ENCODE measurements around the gene LRRC2. TPM values are rescaled to one million over a fixed set of nuclear protein-coding genes. Genes with fewer than 3 reads are reported as not detected.

The LRRC2 gene
- total and polyA plus RNA-seq, 8 donors = 1.0 to 4.6 (median 1.8) TPM; not detected in 1

DNA sequence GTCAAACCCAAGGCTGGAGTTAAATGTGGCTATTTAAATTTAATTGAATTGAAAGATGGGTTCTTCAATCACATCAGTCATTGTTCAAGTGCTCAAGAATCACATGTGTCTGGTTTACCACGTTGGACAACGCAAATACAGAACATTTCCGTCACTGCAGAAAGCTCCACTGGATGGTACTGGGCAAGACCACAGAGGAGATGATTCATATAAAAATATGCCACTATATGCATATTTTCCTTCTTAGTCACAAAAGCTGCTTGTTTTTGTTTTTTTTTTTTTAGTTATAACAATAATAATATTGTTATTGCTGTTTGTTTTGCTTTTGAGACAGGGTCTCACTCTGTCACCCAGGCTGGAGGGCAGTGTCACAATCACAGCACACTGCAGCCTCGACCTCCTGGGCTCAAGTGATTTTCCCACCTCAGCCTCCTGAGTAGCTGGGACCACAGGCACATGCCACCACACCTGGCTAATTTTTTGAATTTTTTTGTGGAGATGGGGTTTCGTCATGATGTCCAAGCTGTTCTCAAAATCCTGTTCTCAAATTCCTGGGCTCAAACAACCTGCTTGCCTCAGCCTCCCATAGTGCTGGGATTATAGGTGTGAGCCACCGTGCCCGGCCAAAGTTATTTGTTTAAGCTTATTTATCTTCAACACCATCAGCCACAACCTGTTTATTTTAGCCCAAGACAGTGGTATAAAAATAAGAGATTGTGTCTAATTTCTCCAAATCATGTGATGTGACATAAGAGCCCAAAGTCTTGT is 48.9 kb downstream of the LRRC2 start:
- Histone ChIP-seq H3K4me3 (no peak overlapping the region), H3K36me3 (peaks cover 0 to 10% (median 0%) of the 10 kb centered on the region in 4 donors), H3K27ac (no peak overlapping the region), H3K27me3 (no peaks in the 10 kb centered on the region), H3K9me3 (no peaks in the 10 kb centered on the region), H3K4me1 (no peaks in the 10 kb centered on the region)
- DNase-seq = no peak
- intact Hi-C loops (cut with DNase I; ENCODE audit: low total_unique reads) = no loop called here
- no peak for TF ChIP-seq EP300 (IDR thresholded peaks at IDR 0.05)
- TF ChIP-seq, protein P1, sequence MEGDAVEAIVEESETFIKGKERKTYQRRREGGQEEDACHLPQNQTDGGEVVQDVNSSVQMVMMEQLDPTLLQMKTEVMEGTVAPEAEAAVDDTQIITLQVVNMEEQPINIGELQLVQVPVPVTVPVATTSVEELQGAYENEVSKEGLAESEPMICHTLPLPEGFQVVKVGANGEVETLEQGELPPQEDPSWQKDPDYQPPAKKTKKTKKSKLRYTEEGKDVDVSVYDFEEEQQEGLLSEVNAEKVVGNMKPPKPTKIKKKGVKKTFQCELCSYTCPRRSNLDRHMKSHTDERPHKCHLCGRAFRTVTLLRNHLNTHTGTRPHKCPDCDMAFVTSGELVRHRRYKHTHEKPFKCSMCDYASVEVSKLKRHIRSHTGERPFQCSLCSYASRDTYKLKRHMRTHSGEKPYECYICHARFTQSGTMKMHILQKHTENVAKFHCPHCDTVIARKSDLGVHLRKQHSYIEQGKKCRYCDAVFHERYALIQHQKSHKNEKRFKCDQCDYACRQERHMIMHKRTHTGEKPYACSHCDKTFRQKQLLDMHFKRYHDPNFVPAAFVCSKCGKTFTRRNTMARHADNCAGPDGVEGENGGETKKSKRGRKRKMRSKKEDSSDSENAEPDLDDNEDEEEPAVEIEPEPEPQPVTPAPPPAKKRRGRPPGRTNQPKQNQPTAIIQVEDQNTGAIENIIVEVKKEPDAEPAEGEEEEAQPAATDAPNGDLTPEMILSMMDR (IDR thresholded peaks at IDR 0.05) = no peak
- TF ChIP-seq POLR2A (IDR thresholded peaks at IDR 0.05) = no peak
- TF ChIP-seq POLR2AphosphoS5 (IDR thresholded peaks at IDR 0.05) = no peak
- 72 to 79% (median 73%) methylated on average over 7 of the region's 7 CpGs for WGBS, 5 donors

DNA sequence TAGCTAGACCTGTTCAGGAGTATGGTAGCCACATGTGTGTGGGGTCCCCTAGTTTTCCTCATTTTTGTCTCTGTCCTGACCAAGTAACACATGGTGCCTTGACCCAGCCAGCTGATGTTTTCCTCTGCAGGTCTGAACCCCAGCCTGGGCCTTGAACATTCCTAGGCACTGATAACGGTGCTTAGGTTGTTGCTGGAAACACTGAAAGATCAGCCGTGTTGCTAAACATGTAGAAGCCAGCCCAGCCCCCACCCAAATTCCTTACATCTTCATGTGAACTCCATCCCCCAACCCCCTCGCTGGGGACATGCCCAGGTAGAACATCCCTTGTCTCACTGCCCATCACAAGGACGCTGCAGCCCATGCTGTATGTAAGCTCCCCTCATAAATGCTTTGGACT is 49.6 kb downstream of the LRRC2 start:
- no peak overlapping the region for H3K27ac ChIP-seq

DNA sequence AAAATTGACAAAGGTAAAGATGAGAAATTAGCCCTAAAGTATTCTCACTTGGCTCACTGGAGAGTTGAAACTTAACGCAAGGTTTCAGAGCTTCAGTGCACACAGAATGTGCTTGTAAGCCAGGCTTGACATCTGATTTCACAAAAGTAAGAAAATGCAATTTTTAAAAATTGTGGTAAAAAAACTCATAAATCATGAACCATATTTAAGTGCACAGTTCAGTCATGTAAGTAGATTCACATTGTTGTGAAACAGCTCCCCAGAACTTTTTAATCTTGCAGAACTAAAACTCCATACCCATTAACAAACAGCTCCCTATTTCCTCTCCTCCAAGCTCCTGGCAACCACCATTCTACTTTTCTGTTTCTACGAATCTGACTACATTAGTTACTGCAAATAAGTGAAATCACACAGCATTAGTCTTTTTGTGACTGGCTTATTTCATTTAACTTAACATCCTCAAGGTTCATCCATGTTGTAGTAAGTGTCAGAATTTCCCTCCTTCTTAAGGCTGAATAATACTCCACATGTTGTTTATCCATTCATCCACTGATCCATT is 53.8 kb downstream of the LRRC2 start:
- Histone ChIP-seq H3K27ac (no peak overlapping the region), H3K36me3 (no peaks in the 10 kb centered on the region), H3K27me3 (no peaks in the 10 kb centered on the region), H3K9me3 (no peaks in the 10 kb centered on the region), H3K4me3 (no peak overlapping the region), H3K4me1 (no peaks in the 10 kb centered on the region)
- no peak for DNase-seq
- TF ChIP-seq POLR2A (IDR thresholded peaks at IDR 0.05) = no peak
- no peak for TF ChIP-seq POLR2AphosphoS5 (IDR thresholded peaks at IDR 0.05)
- intact Hi-C loops (cut with DNase I; ENCODE audit: low total_unique reads) = no loop called here
- 75 to 84% (median 77%) methylated on average over 2 of the region's 2 CpGs for WGBS, 5 donors

More for the DNA sequence above, 49.6 kb downstream of the LRRC2 start:
- 89 to 95% (median 92%) methylated on average over 4 of the region's 4 CpGs for WGBS, 5 donors
- intact Hi-C loops (cut with DNase I; ENCODE audit: low total_unique reads) = no loop called here
- no peaks in the 10 kb centered on the region for H3K9me3 ChIP-seq
- no peaks in the 10 kb centered on the region for H3K27me3 ChIP-seq
- peaks cover 0 to 10% (median 0%) of the 10 kb centered on the region in 4 donors for H3K36me3 ChIP-seq
- no peak for DNase-seq
- TF ChIP-seq EP300 (IDR thresholded peaks at IDR 0.05) (no peak), POLR2AphosphoS5 (IDR thresholded peaks at IDR 0.05) (no peak), POLR2A (IDR thresholded peaks at IDR 0.05) (no peak)
- TF ChIP-seq, protein P1 (IDR thresholded peaks at IDR 0.05) = no peak
- H3K4me3 ChIP-seq = no peak overlapping the region
- H3K4me1 ChIP-seq = no peaks in the 10 kb centered on the region

GRCh38 chr3:46509661-46510187 is 56.4 kb downstream of the LRRC2 start:
- intact Hi-C loops (cut with DNase I; ENCODE audit: low total_unique reads) = no loop called here
- WGBS, 5 donors = 67 to 73% (median 70%) methylated on average over 4 of the region's 4 CpGs
- no peak overlapping the region for H3K27ac ChIP-seq

DNA sequence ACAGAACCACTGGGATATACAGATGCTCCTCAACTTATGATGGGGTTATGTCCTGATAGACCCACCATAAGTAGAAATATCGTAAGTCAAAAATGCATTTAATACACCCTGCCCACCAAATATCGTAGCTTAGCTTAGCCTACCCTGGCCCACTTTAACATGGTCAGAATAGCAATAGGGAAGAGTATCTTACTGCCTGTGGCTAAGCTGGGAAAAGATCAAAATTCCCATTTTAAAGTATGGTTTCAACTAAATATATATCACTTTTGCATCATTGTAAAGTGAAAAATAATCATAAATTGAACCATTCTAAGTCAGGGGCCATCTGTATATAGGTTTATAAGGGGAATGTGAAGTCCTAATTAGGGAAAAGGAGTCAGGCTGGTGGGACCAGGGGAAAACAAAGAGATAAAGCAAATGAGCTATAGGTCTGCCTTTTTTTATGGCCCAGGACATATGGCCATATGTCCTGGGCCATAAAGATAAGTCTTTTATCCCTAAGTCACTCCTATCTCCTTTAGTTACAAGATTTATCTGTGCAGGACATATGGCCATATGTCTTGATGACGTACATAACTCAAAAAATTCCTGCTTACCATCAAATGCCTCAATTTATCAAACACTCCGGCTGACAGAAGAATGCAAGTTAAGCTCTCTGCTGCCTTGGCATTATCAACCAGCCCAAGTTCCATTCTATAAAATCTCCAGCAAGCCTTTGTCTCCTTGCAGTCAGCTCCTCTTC is 57.1 kb downstream of the LRRC2 start:
- TF ChIP-seq POLR2AphosphoS5 (IDR thresholded peaks at IDR 0.05) = no peak
- TF ChIP-seq POLR2A (IDR thresholded peaks at IDR 0.05) = no peak
- no peak for TF ChIP-seq EP300 (IDR thresholded peaks at IDR 0.05)
- TF ChIP-seq, protein P1 (IDR thresholded peaks at IDR 0.05) = no peak
- no peaks in the 10 kb centered on the region for H3K9me3 ChIP-seq
- WGBS, 5 donors = 89 to 98% (median 93%) methylated on average over 4 of the region's 4 CpGs
- H3K36me3 ChIP-seq = no peaks in the 10 kb centered on the region
- no peak for DNase-seq
- intact Hi-C loops (cut with DNase I; ENCODE audit: low total_unique reads) = no loop called here
- H3K27ac ChIP-seq = no peak overlapping the region
- no peaks in the 10 kb centered on the region for H3K4me1 ChIP-seq
- no peaks in the 10 kb centered on the region for H3K27me3 ChIP-seq
- H3K4me3 ChIP-seq = no peak overlapping the region

More at GRCh38 chr3:46509661-46510187, 56.4 kb downstream of the LRRC2 start:
- Histone ChIP-seq H3K4me3 (no peak overlapping the region), H3K9me3 (no peaks in the 10 kb centered on the region), H3K27me3 (no peaks in the 10 kb centered on the region), H3K4me1 (no peaks in the 10 kb centered on the region), H3K36me3 (no peaks in the 10 kb centered on the region)
- DNase-seq = no peak
- no peak for TF ChIP-seq POLR2AphosphoS5 (IDR thresholded peaks at IDR 0.05)
